Activated T-helper 2 cell treated with anti-CD3 and anti-CD28 coated beads, Interferon-gamma antibody, Interleukin-2, Interleukin-4, amounts not matched to agents 10 μg/mL and 5 μg/mL and 100 μg/mL, durations not matched to agents 14 hours and 24 hours and 36 hours (primary cell): ENCODE results near the gene YBEY. TPM values are rescaled to one million over a fixed set of nuclear protein-coding genes. Genes with fewer than 3 reads are reported as not detected.

Experiments
- DNase-seq: peaks from one replicate; pipeline ENCODE4 v3.0.0; 2021; ENCODE audit warnings: low spot score
- H3K27ac Mint-ChIP-seq: one replicate; pipeline ENCODE4 v1.8.0; 2021; ENCODE audit warnings: mixed read lengths
- H3K27me3 Mint-ChIP-seq: one replicate; pipeline ENCODE4 v1.8.0; 2021; ENCODE audit warnings: low read depth, mixed read lengths
- H3K36me3 Mint-ChIP-seq: one replicate; pipeline ENCODE4 v1.8.0; 2021; ENCODE audit warnings: low read depth, mixed read lengths
- H3K4me1 Mint-ChIP-seq: one replicate; pipeline ENCODE4 v1.8.0; 2021; ENCODE audit warnings: low read depth, mixed read lengths
- H3K4me3 Mint-ChIP-seq: one replicate; pipeline ENCODE4 v1.8.0; 2021; ENCODE audit warnings: low read depth, mild to moderate bottlenecking, moderate library complexity, mixed read lengths
- H3K9me3 Mint-ChIP-seq: one replicate; pipeline ENCODE4 v1.8.0; 2021; ENCODE audit warnings: mixed read lengths
- intact Hi-C: fragments of 100-400 bp; cut with micrococcal nuclease; formaldehyde crosslinking; loops from one replicate; pipeline ENCODE4 v1.15.1; 2023
- total RNA-seq: library from RNA; stranded (reverse); gene quantifications from 2 replicates; pipeline ENCODE4 v1.2.3, GENCODE V29; 2022

Gene YBEY
- total RNA-seq, 1 donor from 2014 or later: 14.4 TPM

DNA sequence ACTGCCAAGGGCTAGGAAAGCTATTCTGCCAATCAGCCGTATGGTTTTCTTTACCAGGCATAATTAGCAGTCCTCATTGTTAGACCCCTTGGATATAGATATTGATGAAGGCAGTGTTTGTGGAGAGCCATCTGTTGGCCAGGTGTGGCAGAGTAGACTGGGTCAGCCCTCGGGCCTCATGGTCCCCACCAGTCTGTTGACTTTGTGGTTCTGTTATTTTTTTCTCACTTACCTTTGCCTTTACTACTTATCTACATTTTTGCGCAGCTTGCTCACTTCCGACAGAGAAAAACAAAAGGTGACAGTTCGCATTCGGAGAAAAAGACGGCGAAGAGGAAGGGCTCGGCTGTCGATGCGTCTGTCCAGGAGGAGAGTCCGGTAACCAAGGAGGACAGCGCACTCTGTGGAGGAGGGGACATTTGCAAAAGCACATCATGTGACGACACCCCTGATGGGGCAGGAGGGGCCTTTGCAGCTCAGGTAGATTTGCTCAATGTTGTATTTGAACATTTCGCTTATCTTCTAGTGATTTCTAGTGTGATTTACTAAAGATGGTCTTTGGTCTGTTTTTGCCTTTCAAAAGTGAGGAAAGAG lies 40.1 kb downstream of the YBEY start:
- Mint-ChIP-seq H3K27ac (peak overlapping the region; percentile 36), H3K36me3 (peaks cover 54% of the 10 kb centered on the region), H3K27me3 (no peaks in the 10 kb centered on the region), H3K9me3 (no peaks in the 10 kb centered on the region), H3K4me1 (peaks cover 21% of the 10 kb centered on the region), H3K4me3 (peak overlapping the region; percentile 26)
- no peak for DNase-seq
- intact Hi-C loops: loop anchor here (10.0 kb wide), 1 partner anchor 351 kb away; no protein-coding TSS in a partner anchor

DNA sequence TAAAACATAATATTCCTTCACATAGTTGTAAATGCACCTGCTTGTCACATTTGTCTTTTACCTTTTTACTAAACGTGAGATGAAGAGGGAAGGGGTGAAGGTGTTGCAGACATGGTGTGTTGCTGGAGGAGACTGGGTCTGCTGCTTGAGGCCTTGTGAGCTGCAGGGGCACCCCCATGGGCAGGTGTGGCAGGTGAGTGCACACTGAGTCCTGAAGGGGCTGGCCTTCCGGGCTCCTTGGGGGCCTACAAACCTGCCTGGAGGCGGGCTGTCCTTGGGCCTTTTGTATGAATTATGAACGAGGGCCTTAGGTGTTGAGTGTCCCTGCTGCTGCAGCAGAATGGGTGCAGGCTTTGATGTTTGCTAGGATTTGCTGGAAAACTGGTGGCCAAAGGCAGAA lies 41.6 kb downstream of the YBEY start:
- no peak overlapping the region for H3K27ac Mint-ChIP-seq
- H3K36me3 Mint-ChIP-seq: peaks cover 54% of the 10 kb centered on the region
- peaks cover 12% of the 10 kb centered on the region for H3K4me1 Mint-ChIP-seq
- no peak overlapping the region for H3K4me3 Mint-ChIP-seq
- H3K27me3 Mint-ChIP-seq: no peaks in the 10 kb centered on the region
- intact Hi-C loops: loop anchor here (10.0 kb wide), 1 partner anchor 353 kb away; no protein-coding TSS in a partner anchor
- no peak for DNase-seq
- H3K9me3 Mint-ChIP-seq: no peaks in the 10 kb centered on the region

DNA sequence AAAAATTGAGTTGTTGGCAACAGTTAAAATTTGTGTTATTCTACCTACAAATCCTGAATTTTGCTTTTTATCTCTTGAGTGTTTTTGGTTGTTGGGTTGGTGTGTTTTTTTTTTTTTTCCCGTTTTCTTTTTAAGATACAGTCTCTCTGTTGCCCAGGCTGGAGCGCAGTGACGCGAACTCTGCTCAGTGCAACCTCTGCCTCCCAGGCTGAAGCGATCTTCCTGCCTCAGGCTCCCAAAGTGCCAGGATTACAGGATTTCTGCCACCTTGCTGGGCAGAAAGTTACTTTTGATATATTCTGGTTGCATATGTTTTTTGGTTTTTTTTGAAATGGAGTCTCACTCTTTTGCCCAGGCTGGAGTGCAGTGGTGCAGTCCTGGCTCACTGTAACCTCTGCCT lies 42.0 kb downstream of the YBEY start:
- H3K4me3 Mint-ChIP-seq: no peak overlapping the region
- peaks cover 50% of the 10 kb centered on the region for H3K36me3 Mint-ChIP-seq
- intact Hi-C loops: loop anchor here (10.0 kb wide), 1 partner anchor 353 kb away; no protein-coding TSS in a partner anchor
- H3K4me1 Mint-ChIP-seq: peaks cover 12% of the 10 kb centered on the region
- H3K9me3 Mint-ChIP-seq: no peaks in the 10 kb centered on the region
- no peak for DNase-seq
- H3K27ac Mint-ChIP-seq: no peak overlapping the region
- no peaks in the 10 kb centered on the region for H3K27me3 Mint-ChIP-seq

DNA sequence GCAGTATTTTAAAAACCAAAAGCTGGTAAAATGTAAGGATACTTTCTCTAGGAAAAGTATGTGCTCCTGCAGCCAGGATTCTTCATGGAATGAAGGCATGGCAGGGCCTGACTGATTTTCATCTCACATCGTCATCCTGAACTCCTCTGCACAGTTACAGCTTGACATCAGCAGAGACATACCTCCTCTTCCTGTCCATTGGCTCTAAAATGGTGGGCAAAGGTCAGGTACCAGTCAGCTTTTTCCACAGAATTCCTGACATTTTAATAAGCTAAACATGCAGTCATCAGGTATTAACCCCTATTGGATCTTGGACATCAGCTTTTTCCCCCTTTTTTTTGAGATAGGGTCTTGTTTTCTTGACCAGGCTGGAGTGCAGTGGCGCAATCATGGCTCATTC lies 43.7 kb downstream of the YBEY start:
- H3K27ac Mint-ChIP-seq: peak overlapping the region; percentile 2
- H3K4me3 Mint-ChIP-seq: no peak overlapping the region
- no peak for DNase-seq
- H3K4me1 Mint-ChIP-seq: peaks cover 12% of the 10 kb centered on the region
- peaks cover 54% of the 10 kb centered on the region for H3K36me3 Mint-ChIP-seq
- no peaks in the 10 kb centered on the region for H3K9me3 Mint-ChIP-seq
- intact Hi-C loops: loop anchor here (10.0 kb wide), 1 partner anchor 355 kb away; no protein-coding TSS in a partner anchor
- no peaks in the 10 kb centered on the region for H3K27me3 Mint-ChIP-seq

DNA sequence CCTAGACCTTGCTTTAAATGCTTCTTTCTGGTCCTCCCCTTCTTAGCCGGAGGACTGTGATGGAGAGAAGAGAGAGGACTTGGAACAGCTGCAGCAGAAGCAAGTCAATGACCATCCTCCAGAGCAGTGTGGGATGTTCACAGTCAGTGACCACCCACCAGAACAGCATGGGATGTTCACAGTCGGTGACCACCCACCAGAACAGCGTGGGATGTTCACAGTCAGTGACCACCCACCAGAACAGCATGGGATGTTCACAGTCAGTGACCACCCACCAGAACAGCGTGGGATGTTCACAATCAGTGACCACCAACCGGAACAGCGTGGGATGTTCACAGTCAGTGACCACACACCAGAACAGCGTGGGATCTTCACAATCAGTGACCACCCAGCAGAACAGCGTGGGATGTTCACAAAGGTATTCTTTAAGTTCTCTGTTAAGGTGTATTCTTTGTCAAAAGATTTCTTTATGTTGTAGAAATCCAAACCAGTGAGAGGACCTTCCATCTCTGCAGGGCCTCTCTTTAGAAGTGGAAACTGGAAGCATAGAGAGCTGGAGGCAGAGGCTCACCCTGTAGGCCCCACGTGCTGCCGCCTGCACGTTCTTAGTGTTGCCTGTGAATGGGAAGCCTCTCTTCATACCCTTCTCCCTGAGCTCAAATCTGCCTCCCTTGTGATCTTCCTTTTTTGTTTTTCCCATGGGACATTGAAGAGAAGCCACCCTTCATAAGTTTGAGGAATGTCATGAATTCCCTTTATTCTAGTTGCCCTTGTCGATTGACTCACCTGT lies 48.4 kb downstream of the YBEY start:
- Mint-ChIP-seq H3K4me3 (no peak overlapping the region), H3K4me1 (no peaks in the 10 kb centered on the region), H3K36me3 (peaks cover 59% of the 10 kb centered on the region), H3K9me3 (no peaks in the 10 kb centered on the region), H3K27ac (no peak overlapping the region), H3K27me3 (no peaks in the 10 kb centered on the region)
- intact Hi-C loops: no loop called here
- no peak for DNase-seq

DNA sequence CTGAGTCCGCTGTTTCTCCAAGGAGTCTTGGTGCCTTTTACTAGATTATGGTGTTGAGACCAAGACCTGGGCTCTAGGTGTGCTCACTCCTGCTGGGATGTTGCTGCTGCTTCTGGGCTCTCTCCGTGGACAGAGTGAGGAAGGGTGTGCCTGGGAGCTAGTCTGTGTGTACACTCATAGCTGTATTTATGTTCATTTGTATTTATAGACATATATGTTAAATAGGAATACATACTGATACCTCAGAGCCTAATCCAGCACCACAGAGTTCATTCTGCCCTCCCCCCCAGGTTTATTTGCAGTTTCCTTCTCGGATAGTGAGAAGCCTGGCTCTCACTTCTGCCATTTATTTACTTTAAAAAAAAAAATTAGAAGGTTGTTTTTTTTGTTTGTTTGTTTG lies 50.5 kb downstream of the YBEY start:
- intact Hi-C loops: no loop called here
- DNase-seq: no peak
- peaks cover 60% of the 10 kb centered on the region for H3K36me3 Mint-ChIP-seq
- H3K4me3 Mint-ChIP-seq: no peak overlapping the region
- H3K9me3 Mint-ChIP-seq: no peaks in the 10 kb centered on the region
- no peak overlapping the region for H3K27ac Mint-ChIP-seq
- no peaks in the 10 kb centered on the region for H3K27me3 Mint-ChIP-seq
- H3K4me1 Mint-ChIP-seq: no peaks in the 10 kb centered on the region

DNA sequence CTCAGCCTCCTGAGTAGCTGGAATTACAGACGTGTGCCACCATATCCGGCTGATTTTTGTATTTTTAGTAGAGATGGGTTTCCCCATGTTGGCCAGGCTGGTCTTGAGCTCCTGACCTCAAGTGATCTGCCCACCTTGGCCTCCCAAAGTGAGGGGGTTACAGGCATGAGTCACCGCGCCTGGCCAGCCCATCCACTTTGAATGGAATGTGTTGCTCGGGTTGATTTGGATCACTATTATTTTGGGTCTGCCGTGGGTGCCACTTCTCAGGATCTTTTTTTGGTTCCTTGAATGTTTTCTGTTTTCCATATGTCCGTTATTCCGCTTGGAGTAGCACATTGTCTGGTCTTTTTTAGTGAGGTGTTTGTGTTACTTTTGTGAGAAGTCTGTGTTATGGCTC lies 54.9 kb downstream of the YBEY start:
- Mint-ChIP-seq H3K27me3 (no peaks in the 10 kb centered on the region), H3K9me3 (no peaks in the 10 kb centered on the region), H3K4me1 (peaks cover 3% of the 10 kb centered on the region), H3K4me3 (no peak overlapping the region), H3K36me3 (peaks cover 47% of the 10 kb centered on the region), H3K27ac (no peak overlapping the region)
- intact Hi-C loops: no loop called here
- no peak for DNase-seq

DNA sequence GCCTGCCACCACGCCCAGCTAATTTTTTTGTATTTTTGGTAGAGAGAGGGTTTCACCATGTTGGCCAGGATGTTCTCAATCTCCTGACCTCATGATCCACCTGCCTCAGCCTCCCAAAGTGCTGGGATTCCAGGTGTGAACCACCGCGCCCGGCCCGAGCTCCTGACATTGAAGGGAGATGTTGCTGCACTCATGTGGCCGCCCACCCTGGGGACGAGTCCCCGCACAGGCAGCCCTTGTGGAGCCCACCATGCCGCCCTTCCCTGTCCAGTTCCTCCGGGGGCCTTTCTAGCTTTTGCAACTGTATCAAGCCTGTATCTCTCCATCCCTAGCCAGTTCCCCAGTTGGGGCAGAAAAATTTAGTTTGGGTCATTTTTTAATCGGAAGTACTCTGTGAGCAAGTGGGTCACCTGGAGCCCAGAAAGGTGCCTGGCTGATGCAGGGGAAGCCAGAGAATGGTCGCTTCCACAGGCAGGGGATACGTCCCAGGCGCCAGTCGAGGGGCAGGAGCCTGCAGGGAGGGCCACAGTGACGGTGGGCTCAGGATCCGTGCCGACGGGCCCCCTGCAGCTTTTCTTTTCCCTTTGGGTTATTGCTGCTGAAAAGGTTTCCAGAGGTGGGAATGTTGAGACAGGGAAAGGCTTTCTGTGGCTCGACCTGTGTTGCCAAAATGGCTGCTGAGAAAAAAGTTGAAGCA lies 58.2 kb downstream of the YBEY start:
- Mint-ChIP-seq H3K4me3 (no peak overlapping the region), H3K36me3 (peaks cover 56% of the 10 kb centered on the region), H3K4me1 (peaks cover 3% of the 10 kb centered on the region), H3K9me3 (no peaks in the 10 kb centered on the region), H3K27ac (no peak overlapping the region), H3K27me3 (no peaks in the 10 kb centered on the region)
- intact Hi-C loops: no loop called here
- no peak for DNase-seq

DNA sequence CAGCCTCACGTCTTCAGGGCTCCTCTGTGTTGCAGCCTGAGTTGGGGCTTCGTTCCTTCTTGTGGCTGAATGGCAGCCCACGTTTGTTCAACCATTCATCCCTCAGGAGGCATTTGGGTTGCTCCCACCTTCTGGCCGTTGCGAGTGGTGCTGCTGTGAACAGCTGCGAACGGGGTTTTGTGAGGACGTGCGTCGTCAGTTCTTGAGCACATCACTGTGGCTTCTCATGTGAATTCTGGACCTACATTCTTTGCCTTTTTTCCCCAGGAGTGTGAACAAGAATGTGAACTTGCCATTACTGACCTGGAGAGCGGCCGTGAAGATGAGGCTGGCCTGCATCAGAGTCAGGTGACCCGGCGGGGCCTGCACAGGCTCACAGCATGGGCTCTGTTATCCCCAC lies 59.7 kb downstream of the YBEY start:
- H3K4me1 Mint-ChIP-seq: peaks cover 3% of the 10 kb centered on the region
- no peak overlapping the region for H3K4me3 Mint-ChIP-seq
- intact Hi-C loops: no loop called here
- H3K9me3 Mint-ChIP-seq: no peaks in the 10 kb centered on the region
- H3K36me3 Mint-ChIP-seq: peaks cover 56% of the 10 kb centered on the region
- no peak for DNase-seq
- H3K27ac Mint-ChIP-seq: no peak overlapping the region
- H3K27me3 Mint-ChIP-seq: no peaks in the 10 kb centered on the region

DNA sequence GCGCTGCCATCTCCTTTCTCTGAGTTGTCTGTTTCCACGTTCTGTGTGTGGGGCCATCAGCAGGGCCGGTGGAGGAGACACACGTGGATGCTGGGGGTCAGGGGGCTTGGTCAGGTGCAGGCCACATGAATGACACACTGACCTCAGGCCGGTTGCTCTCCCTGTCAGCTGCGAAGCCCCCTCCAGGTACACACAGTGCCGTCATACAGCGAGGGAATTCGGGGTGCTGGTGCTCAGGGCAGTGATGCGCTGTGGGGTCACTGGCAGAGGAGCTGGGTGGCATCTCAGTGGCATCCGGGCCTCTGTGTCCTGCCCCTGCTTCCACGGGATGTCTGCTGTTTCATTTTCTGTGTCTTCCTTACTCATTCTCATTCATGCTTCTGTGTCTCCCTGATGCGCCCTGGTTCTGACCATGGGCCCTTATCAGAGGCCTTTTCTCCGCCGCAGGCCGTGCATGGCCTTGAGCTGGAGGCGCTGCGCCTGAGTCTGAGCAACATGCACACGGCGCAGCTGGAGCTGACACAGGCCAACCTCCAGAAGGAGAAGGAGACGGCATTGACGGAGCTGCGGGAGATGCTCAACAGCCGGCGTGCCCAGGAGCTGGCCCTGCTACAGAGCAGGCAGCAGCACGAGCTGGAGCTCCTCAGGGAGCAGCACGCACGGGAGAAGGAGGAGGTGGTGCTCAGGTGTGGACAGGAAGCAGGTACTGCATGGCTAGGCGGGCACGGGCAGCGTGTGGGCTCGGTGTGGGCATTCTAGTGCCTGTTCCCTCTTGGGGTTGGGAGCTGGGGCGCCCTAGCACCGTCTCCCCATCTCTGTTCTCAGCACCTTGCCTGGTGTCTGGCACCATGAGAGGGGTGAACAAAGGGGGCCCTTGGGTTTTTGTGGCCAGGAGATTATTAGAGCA lies 60.4 kb downstream of the YBEY start:
- intact Hi-C loops: no loop called here
- H3K4me1 Mint-ChIP-seq: peaks cover 3% of the 10 kb centered on the region
- H3K27me3 Mint-ChIP-seq: no peaks in the 10 kb centered on the region
- H3K9me3 Mint-ChIP-seq: no peaks in the 10 kb centered on the region
- DNase-seq: no peak
- H3K27ac Mint-ChIP-seq: no peak overlapping the region
- peaks cover 59% of the 10 kb centered on the region for H3K36me3 Mint-ChIP-seq
- H3K4me3 Mint-ChIP-seq: no peak overlapping the region

DNA sequence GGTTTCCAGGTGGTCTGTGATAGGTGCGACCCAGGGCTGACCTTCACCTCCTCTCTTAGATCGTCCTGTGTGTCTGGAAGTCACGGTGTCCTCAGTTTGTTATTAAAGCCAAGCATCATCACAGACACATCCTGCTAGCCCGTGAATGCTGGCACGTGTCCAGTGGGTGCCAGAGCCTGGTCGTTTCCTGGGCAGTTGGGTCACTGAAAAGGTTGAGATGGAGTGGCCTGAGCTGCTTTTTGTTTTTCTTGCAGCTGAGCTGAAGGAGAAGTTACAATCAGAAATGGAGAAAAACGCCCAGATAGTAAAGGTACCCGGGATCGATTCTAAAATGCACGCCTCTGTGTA lies 61.0 kb downstream of the YBEY start:
- Mint-ChIP-seq H3K4me3 (no peak overlapping the region), H3K36me3 (peaks cover 61% of the 10 kb centered on the region), H3K4me1 (peaks cover 3% of the 10 kb centered on the region), H3K27ac (no peak overlapping the region), H3K9me3 (no peaks in the 10 kb centered on the region), H3K27me3 (no peaks in the 10 kb centered on the region)
- intact Hi-C loops: no loop called here
- no peak for DNase-seq
